Stimulated activated effector memory CD8-positive, alpha-beta T cell treated with anti-CD3 and anti-CD28 coated beads, Interleukin-12 subunit alpha, Interleukin-12 subunit beta, amount 100 ng/mL, for 72 hours (primary cell): ENCODE data around the gene WDR7.

Experiments
- ATAC-seq: fragments of 150-1000 bp; cut with Tn5 transposase; 2 replicates; pipeline ENCODE4 v1.10.0; 2021
- DNase-seq, 2 donors: peaks; one replicate each; pipeline ENCODE4 v3.0.0; 2021 to 2022; ENCODE audit warnings: low spot score in 2 of 2
- H3K27ac Mint-ChIP-seq: one replicate; pipeline ENCODE4 v1.8.0; 2022; ENCODE audit warnings: mild to moderate bottlenecking, mixed read lengths
- H3K36me3 Mint-ChIP-seq: one replicate; pipeline ENCODE4 v1.8.0; 2022; ENCODE audit warnings: mild to moderate bottlenecking, mixed read lengths
- H3K4me1 Mint-ChIP-seq: one replicate; pipeline ENCODE4 v1.8.0; 2022; ENCODE audit warnings: mixed read lengths
- H3K4me3 Mint-ChIP-seq: one replicate; pipeline ENCODE4 v1.8.0; 2022; ENCODE audit warnings: mild to moderate bottlenecking, mixed read lengths
- H3K9me3 Mint-ChIP-seq: one replicate; pipeline ENCODE4 v1.8.0; 2022; ENCODE audit warnings: mixed read lengths

The WDR7 gene

DNA sequence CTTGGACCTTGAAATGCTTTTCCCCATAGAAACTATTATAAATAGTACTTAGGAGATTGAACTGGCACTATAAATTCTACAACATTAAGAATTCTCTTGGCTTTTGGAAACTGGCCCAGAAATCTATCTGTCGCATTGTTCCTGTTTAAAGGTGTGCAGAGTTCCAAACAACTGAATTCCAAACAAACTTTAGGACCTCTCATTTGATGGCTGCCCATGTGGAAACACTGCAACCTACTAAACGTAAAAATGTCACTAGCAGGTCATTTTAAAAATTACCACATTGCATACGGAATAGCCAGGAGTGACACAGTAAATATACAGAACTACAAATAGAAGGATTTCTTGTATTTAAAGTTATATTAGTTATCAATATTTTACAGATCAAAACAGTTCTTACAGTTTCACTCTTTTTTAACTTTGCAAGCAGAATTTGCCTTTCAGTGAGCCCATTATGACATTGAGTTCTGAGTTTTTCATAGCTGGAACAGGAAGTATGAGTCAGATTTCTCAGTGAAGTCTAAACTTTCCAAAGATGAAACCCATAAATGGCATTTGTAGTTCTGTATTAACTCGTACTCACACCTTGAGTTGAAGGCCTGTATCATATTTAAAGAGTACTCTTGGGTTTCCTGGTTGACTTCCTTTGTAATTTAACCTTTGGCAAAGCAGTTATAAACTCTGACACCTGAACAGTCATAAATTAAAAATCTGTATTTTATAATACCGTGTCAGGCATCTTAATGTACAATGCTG lies 353.4 kb downstream of the WDR7 start:
- Mint-ChIP-seq H3K36me3 (no peaks in the 10 kb centered on the region), H3K9me3 (no peaks in the 10 kb centered on the region), H3K27ac (peak overlapping the region; percentile 56), H3K4me3 (no peak overlapping the region), H3K4me1 (peaks cover 24% of the 10 kb centered on the region)
- ATAC-seq (peak; percentile 98), DNase-seq (no peak)

DNA sequence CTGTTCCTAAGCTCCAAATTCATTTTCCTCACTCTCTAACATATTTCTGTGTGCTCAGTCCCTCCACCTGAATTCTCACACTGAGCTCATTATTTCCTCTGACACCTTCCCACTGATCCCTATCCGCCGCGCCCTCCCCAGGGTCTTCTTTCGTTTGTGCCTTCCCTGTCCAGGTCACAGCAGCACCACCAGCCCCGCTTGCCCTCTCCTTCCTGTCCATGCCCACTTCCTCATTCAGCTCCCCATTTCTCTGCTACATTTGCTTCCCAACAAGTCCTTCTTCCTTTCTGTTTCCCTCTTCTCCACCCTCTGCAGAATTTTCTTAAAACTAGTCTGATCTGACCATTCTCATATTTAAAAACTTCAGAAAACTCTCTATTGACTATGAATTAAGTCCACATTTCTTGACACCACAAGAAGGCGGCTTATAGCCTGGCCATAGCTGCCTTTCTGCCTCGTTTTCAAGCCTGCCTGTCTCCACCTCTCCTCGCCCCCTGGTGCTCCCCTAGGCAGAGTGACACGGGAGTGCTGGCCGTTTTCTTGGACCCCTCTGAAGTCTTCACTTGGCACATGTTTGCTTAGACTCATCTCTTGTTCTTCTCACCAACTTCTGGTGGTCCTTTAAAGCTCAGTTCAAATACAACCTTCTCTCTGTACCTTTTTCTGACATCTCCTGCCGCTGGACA lies 357.0 kb downstream of the WDR7 start:
- Mint-ChIP-seq H3K4me3 (no peak overlapping the region), H3K4me1 (peaks cover 24% of the 10 kb centered on the region), H3K27ac (peak overlapping the region; percentile 29), H3K9me3 (no peaks in the 10 kb centered on the region), H3K36me3 (no peaks in the 10 kb centered on the region)
- DNase-seq (no peak), ATAC-seq (no peak)

DNA sequence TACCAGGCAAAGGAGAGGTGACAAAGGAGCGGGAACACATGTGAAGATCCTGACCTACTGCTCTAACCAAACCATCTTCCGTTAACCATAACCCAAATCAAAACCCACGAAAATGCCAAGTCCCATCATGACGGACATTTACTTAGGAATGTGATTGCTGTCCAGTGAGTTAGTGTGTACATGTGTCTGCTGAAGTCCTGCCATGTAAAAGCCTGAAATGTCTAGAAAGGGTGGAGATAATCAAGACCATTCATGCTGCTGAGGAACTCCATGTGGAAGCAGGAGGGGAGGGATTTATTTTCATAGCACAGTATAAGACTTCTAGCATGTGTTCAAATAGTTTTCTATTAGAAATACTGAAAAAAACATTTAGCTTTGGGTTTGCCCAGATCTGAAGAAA lies 358.7 kb downstream of the WDR7 start:
- ATAC-seq (no peak), DNase-seq (no peak)
- Mint-ChIP-seq H3K36me3 (no peaks in the 10 kb centered on the region), H3K27ac (no peak overlapping the region), H3K4me1 (peaks cover 9% of the 10 kb centered on the region), H3K9me3 (no peaks in the 10 kb centered on the region), H3K4me3 (no peak overlapping the region)

DNA sequence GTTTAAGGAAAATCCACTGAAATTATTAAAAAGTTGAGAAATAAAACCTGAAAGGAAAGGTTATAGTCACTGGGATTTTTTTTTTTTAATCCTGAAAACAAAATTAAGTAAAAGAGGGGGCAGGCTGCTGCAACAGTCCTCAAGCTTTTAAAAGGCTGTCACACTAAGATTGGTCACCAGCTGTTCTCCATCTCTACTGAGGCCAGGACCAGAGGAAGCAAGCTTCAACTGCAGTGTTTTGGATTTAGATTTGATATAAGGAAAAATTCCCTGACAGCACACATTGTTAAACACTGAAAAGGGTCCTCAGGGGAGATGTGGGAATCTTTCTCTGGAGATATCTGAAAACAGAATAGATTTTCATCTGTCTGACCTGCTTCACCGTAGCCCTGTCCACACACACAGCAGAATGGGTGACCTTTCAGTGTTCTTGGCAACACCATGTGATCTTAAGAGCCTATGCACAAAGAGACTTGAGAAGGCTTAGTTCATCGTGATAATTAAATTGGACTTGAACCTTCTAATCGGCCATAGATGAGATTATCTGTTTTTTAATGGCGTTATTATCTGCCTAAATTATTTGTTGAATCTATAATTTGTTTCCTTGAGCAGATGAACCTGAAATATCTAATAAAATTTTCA lies 363.7 kb downstream of the WDR7 start:
- DNase-seq, result no peak
- peak overlapping the region; percentile 23 for H3K27ac Mint-ChIP-seq
- no peaks in the 10 kb centered on the region for H3K9me3 Mint-ChIP-seq
- no peaks in the 10 kb centered on the region for H3K36me3 Mint-ChIP-seq
- no peak for ATAC-seq
- H3K4me3 Mint-ChIP-seq, result no peak overlapping the region
- peaks cover 14% of the 10 kb centered on the region for H3K4me1 Mint-ChIP-seq

DNA sequence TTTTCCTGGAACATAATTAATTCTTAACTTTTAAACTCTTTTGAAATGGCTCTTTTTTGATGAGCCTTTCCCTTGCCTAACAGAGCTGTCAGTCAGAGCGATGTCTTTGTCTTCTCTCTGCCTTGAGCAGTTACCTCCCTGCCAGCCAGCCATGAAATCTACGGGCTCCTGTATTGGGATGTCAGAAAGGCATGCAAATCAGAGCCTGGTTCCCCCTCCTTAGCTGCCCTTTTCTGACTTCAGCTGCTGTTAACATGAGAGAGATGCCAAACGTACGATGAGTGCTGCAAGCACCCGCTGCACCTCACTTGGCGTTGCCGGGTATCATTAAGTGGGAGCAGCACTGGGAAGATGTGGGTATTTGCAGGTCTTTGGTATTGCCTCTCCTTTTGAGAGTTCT lies 364.3 kb downstream of the WDR7 start:
- no peaks in the 10 kb centered on the region for H3K9me3 Mint-ChIP-seq
- no peak for ATAC-seq
- no peaks in the 10 kb centered on the region for H3K36me3 Mint-ChIP-seq
- DNase-seq, result no peak
- H3K4me3 Mint-ChIP-seq, result no peak overlapping the region
- peaks cover 14% of the 10 kb centered on the region for H3K4me1 Mint-ChIP-seq
- no peak overlapping the region for H3K27ac Mint-ChIP-seq

DNA sequence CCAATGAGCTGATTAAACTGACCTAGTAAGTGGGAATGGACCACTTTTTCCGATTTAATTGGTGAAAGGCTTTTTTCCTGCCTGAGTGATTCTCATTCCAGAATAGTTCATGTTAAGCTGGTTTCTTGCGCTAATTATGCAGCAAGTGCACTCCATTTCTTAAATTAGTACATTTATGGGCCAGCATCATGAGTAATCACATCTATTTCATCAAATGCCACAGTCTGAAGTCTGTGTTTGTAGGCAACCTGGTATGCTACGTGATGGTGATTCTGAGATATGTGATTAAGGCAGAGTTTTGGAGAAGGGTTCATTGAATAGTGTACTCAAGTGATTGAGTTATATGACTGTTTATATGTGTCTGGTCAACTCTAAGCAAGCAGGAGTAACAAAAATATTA lies 367.7 kb downstream of the WDR7 start:
- Mint-ChIP-seq H3K4me1 (peaks cover 14% of the 10 kb centered on the region), H3K27ac (no peak overlapping the region), H3K4me3 (no peak overlapping the region), H3K9me3 (no peaks in the 10 kb centered on the region), H3K36me3 (peaks cover 8% of the 10 kb centered on the region)
- ATAC-seq (no peak), DNase-seq (no peak)

DNA sequence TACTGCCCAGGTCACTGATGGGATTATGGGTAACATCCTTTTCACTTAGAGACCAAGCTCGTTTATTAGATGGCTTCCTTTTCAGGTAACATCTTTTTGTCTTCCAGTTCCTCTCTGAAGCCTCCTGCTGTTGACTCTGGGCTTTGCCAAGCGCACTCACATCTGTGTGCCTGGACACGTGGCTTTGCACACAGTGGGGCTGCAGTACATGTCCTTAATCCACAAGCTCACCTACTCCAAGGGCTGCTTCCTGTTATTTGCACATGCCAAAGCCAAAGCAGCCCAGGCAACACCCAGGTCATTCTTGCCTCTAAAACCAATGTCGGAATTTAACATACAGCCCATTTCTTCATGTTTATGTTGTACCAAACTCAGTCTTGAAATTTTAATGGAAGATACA lies 371.6 kb downstream of the WDR7 start:
- ATAC-seq (no peak), DNase-seq (no peak)
- Mint-ChIP-seq H3K36me3 (peaks cover 20% of the 10 kb centered on the region), H3K27ac (no peak overlapping the region), H3K4me1 (peaks cover 3% of the 10 kb centered on the region), H3K4me3 (no peak overlapping the region), H3K9me3 (no peaks in the 10 kb centered on the region)

DNA sequence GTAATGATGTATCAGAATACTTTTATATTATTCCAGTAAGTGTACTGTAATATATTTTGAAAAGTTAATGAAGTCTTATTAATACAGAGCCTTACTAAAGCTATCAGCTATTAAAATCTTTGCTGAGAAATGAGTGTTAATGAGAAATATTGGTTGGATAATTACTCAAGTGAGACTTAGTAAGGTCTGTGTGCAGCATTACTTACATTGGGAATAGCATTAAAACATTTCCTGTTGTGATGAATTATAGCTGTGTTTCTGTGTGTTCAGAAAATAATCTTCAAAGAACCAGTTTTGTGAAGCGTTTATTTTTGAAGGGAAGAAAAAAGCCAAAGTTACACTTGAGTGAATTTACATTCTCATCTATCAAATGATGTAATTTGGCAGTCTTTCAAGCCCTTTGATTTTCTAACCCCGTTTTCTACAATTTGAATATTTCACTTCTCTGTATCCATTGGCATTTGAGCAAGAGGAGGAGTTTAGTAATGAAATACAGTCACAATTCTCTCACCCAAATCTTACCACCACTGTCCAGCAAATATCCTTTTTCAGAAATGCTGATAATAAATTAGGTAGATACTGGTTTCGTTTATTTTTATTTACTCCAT lies 372.2 kb downstream of the WDR7 start:
- DNase-seq (no peak), ATAC-seq (no peak)
- peaks cover 27% of the 10 kb centered on the region for H3K36me3 Mint-ChIP-seq

DNA sequence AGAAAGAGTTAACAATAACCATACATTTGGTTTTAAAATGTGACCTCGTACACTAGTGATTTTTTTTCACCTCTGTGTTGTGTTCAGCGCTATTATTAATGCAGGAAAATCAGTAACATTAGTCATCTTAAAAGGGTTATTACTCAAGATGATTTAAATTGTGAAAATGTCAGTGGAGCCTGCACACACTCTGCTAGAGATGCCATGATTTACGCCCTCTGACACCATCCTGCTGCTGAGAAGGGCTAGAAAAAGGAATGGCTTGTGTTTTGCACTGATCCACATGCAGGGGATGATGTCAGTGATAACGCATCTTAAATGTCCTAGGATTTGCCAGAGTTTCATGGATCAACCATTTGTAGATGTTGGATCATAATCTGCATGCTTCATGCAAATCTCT lies 374.4 kb downstream of the WDR7 start:
- ATAC-seq (no peak), DNase-seq (no peak)
- peaks cover 30% of the 10 kb centered on the region for H3K36me3 Mint-ChIP-seq
- no peaks in the 10 kb centered on the region for H3K4me1 Mint-ChIP-seq
- H3K4me3 Mint-ChIP-seq, result no peak overlapping the region
- H3K9me3 Mint-ChIP-seq, result no peaks in the 10 kb centered on the region
- H3K27ac Mint-ChIP-seq, result no peak overlapping the region

More for the DNA sequence above, 372.2 kb downstream of the WDR7 start:
- Mint-ChIP-seq H3K4me1 (no peaks in the 10 kb centered on the region), H3K9me3 (no peaks in the 10 kb centered on the region), H3K4me3 (no peak overlapping the region), H3K27ac (no peak overlapping the region)

DNA sequence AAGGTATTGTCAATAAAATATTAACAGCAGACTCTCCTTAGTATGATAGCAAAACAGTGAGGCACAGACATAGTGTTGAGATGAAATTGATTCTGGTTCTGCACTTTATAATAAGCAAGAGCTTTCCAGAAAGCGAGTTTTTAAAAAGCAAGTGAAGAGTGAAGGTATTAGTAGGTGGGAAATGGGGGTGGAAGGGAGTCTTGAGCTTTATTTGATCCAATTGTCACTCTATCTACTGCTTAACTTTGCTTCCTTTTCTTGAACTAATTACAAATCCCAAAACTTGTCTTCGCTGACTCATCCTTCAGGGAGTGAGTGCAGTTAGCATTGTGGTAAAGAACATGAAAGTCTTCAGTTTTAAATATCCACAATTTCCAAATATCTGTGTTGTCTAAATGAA lies 375.2 kb downstream of the WDR7 start:
- no peaks in the 10 kb centered on the region for H3K4me1 Mint-ChIP-seq
- peaks cover 26% of the 10 kb centered on the region for H3K36me3 Mint-ChIP-seq
- DNase-seq, result no peak
- ATAC-seq, result no peak
- H3K9me3 Mint-ChIP-seq, result no peaks in the 10 kb centered on the region
- no peak overlapping the region for H3K4me3 Mint-ChIP-seq
- H3K27ac Mint-ChIP-seq, result peak overlapping the region; percentile 20

DNA sequence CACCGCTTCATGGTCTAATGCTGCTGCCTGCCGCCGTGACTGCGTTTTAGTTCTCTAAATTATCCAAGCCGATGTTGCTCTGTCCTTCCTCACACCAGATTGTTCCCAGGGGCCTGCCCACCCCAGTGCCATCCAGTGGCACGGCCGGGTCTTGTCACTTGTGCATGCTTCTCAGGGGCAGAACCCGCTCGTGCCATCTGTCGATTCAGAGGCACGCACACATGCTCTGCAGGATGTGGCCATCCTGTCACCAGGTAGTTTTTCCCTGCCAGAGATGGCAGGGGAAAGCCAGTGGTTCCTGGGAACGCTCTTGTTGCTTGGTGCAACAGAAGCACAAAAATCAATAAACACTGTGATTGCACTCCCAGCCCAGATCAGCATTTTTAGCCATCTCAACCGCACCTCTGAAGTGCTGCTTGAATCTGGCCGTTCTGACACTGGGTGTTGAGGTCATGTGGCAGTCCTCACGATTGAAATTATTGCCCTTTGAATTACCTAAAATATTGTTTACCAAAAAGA lies 376.1 kb downstream of the WDR7 start:
- H3K4me1 Mint-ChIP-seq, result no peaks in the 10 kb centered on the region
- H3K9me3 Mint-ChIP-seq, result no peaks in the 10 kb centered on the region
- no peak overlapping the region for H3K27ac Mint-ChIP-seq
- DNase-seq (no peak), ATAC-seq (no peak)
- no peak overlapping the region for H3K4me3 Mint-ChIP-seq
- H3K36me3 Mint-ChIP-seq, result peaks cover 26% of the 10 kb centered on the region

DNA sequence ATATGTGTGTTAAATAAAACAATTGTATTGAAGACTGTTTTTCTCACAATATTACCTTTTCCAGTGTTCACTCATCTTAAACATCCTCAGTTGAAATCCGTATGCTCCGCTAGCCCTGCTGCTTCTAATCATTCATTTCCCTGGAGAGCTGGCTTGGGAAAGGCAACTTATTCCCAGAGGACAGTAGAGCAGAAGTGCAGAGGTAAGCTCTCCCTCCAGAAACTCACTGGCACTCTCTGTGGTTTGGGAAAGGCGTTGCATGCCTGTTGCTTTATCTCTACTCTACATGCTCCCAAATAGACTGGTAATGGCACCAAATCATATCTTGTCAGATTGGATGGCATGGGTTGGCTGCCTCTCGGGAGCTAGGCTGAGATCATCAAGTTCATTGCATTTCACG lies 378.6 kb downstream of the WDR7 start:
- ATAC-seq (no peak), DNase-seq (peak in 1 of 2 donors; percentile 13)
- H3K36me3 Mint-ChIP-seq, result peaks cover 21% of the 10 kb centered on the region
- no peak overlapping the region for H3K4me3 Mint-ChIP-seq
- H3K9me3 Mint-ChIP-seq, result no peaks in the 10 kb centered on the region
- no peaks in the 10 kb centered on the region for H3K4me1 Mint-ChIP-seq
- H3K27ac Mint-ChIP-seq, result no peak overlapping the region

DNA sequence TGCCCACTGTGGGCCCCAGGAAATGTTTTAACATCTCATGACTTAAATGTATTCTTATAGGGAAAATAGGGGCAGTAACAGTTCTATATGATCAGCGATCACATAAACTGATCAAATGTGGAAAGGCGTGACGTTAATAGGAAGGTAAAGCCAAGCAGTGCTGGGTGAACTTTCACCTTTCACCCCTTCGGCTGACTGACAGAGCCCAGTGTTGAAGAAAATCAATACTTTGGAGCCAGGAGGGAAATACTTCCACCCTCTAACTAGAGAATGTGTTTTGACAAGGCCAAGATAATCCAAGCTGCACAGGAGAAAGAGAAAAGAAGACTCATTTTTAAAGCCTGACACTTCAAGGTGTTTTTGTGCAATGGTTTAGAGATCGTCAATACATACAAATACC lies 379.3 kb downstream of the WDR7 start:
- ATAC-seq, result no peak
- Mint-ChIP-seq H3K4me1 (no peaks in the 10 kb centered on the region), H3K27ac (no peak overlapping the region), H3K9me3 (no peaks in the 10 kb centered on the region), H3K36me3 (peaks cover 21% of the 10 kb centered on the region), H3K4me3 (no peak overlapping the region)
- no peak for DNase-seq

DNA sequence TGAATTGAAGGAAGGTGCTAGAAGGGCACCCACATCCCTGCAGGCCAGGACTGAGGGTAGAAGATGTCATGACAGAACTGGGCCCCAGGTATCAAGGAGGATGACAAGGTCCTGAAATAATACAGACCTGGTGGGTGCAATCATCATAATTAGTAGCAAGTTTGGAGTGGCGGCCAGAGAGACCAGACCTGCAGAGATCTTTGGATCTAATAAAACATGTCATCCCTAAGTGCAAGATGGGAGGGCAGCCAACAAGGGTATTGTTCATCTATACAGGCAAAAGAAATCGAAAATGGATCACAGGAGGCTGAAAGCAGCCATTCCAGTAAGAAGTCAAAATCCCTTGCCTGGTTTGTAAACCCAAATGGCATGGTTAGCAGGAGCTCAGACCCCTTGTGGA lies 384.4 kb downstream of the WDR7 start:
- H3K36me3 Mint-ChIP-seq, result no peaks in the 10 kb centered on the region
- no peak overlapping the region for H3K4me3 Mint-ChIP-seq
- no peaks in the 10 kb centered on the region for H3K4me1 Mint-ChIP-seq
- DNase-seq, result peak in 1 of 2 donors; percentile 22
- ATAC-seq, result peak; percentile 6
- H3K27ac Mint-ChIP-seq, result no peak overlapping the region
- no peaks in the 10 kb centered on the region for H3K9me3 Mint-ChIP-seq

DNA sequence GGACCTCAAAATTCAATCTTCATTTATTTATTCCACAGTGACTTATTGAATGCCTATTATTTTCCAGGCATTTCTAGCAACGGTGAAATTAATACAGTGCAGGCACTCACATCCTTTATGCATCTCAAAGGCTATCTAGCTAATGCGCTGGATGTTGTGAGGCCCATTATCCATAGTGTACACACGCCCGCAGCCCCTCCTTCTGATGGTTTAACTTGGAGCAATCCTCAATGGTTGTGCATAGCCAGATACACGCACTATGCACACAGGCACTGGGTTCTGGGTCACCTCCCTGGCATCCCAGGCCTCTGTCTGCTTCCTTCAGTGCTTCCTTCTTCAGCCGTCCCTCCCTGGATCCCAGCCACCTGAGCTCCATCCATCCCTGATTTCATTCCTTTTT lies 387.2 kb downstream of the WDR7 start:
- ATAC-seq, result no peak
- H3K9me3 Mint-ChIP-seq, result no peaks in the 10 kb centered on the region

More for the DNA sequence above, 387.2 kb downstream of the WDR7 start:
- H3K36me3 Mint-ChIP-seq, result no peaks in the 10 kb centered on the region
- DNase-seq, result peak in 1 of 2 donors; percentile 4
- H3K4me1 Mint-ChIP-seq, result no peaks in the 10 kb centered on the region
- H3K27ac Mint-ChIP-seq, result no peak overlapping the region
- H3K4me3 Mint-ChIP-seq, result no peak overlapping the region
